ENCODE results near the gene BCL7A.

BCL7A gene

GRCh38 chr12:122111089-122111641 is 89.5 kb downstream of the BCL7A start:
- no peak for DNase-seq (ENCODE audit: low read depth)
- TF ChIP-seq CTCF (conservative IDR thresholded peaks at IDR 0.05; ENCODE audit: control insufficient read depth, insufficient read depth, low read depth, low read length) = no peak
- no peak overlapping the region for H3K4me3 ChIP-seq (ENCODE audit: control insufficient read depth, low read depth, low read length)

Measured in fibroblast of mammary gland (primary cell).